Fibroblast of mammary gland (primary cell): ENCODE results near the gene ZNF25.
"Not testable (repeated sequence)": the region's sequence is repeated elsewhere in the genome, so short reads cannot be mapped to it uniquely, and the experiment has no call there.

ENCODE experiments used
- DNase-seq: peaks from one replicate; pipeline ENCODE4 v3.0.0-alpha.2; 2010; ENCODE audit warnings: low read depth
- H3K4me3 ChIP-seq: 2 replicates; pipeline ENCODE4 v1.5.1; 2011; ENCODE audit warnings: low read depth, mild to moderate bottlenecking, low read length, moderate library complexity; ENCODE audit not compliant: control insufficient read depth
- TF ChIP-seq, protein P1 (sequence below): conservative IDR thresholded peaks from 2 replicates; pipeline ENCODE4 v1.5.1; 2011; ENCODE audit warnings: low read depth, low read length, inconsistent platforms; ENCODE audit not compliant: control insufficient read depth, insufficient read depth

ZNF25 gene

DNA sequence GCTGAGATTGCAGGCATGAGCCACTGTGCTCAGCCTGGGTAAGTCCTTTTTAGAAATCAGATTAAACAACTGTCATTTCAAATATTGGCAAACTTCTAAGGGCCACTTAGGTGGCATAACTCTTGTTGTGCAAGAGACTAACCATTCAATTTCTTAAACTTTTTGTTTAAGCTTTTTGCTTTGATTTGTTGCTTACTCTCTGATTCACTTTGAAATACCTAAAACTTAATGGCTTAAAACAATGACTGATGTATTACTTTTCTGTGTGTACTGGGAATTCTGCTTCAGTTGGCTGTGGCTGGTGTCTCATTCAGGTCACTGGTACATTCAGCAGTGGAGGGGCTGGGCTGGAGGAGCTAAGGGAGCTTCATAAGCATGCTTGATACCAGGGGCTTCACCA is 28.9 kb downstream of the ZNF25 start:
- DNase-seq: no peak
- H3K4me3 ChIP-seq: no peak overlapping the region
- TF ChIP-seq, protein P1, sequence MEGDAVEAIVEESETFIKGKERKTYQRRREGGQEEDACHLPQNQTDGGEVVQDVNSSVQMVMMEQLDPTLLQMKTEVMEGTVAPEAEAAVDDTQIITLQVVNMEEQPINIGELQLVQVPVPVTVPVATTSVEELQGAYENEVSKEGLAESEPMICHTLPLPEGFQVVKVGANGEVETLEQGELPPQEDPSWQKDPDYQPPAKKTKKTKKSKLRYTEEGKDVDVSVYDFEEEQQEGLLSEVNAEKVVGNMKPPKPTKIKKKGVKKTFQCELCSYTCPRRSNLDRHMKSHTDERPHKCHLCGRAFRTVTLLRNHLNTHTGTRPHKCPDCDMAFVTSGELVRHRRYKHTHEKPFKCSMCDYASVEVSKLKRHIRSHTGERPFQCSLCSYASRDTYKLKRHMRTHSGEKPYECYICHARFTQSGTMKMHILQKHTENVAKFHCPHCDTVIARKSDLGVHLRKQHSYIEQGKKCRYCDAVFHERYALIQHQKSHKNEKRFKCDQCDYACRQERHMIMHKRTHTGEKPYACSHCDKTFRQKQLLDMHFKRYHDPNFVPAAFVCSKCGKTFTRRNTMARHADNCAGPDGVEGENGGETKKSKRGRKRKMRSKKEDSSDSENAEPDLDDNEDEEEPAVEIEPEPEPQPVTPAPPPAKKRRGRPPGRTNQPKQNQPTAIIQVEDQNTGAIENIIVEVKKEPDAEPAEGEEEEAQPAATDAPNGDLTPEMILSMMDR: no peak

DNA sequence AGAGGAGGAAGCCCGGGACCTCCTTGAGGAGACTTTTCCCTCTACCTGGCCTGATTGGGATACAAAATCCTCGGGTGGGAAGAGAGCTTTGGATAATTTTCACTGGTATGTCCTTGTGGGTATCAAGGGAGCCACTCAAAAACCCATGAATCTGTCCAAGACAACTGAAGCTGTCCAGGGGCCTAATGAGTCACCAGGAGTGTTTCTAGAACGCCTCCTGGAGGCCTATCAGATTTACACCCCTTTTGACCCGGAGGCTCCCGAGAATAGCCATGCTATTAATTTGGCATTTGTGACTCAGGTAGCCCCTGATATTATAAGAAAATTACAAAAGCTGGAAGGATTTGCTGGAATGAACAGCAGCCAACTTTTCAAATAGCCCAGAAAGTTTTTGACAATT is 38.6 kb downstream of the ZNF25 start:
- TF ChIP-seq, protein P1: no peak
- no peak overlapping the region for H3K4me3 ChIP-seq
- DNase-seq: no peak

DNA sequence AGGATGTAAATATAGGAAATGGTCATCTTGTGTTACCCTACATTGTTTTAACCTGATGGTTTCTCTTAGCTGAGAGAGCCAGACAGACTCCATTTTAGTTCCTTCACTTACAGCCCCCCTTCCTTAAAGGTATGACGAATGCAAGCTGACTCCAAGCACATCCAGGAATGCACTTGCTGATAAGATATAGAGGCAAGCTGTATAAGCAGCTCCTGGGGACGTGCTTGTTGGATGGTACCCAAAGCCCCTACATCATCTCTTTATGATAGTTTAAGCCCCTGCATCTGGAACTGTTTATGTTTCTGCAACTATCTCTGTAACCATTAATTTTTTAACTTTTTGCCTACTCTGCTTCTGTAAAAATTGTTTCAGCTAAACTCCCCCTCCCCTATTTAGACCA is 41.7 kb downstream of the ZNF25 start:
- H3K4me3 ChIP-seq: no peak overlapping the region
- DNase-seq: no peak
- TF ChIP-seq, protein P1: no peak

DNA sequence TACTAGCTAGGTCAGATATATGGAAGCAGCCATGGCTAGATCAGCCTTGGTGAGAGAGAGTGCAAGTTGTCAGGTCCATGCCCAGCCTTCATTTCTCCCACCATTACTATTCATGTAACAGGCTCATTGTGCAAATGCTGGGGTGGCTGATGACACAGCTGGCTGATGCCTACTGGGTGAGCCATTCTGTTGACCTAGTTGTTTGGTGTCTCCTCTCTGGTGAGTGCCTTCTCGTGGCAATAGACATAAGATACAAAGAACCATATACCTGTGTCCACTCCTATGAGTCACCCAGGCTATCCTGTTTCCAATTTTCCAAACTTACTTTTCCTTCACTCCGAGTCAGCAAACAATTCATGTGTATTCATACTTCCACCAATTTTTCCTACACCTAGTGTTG is 46.0 kb downstream of the ZNF25 start:
- DNase-seq: no peak
- TF ChIP-seq, protein P1: no peak
- no peak overlapping the region for H3K4me3 ChIP-seq

DNA sequence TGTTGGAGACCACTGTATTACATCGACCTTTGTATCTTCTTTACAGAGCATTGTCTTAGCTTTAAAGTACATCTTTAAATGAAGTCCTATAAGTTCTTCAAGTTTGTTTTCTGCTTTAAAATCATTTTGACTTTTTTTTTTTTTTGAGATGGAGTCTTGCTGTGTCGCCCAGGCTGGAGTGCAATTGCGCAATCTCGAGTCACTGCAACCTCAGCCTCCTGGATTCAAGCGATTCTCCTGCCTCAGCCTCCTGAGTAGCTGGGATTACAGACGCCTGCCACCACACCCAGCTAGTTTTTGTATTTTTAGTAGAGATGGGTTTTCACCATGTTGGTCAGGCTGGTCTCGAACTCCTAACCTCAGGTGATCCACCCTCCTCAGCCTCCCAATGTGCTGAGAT is 68.3 kb downstream of the ZNF25 start:
- H3K4me3 ChIP-seq, DNase-seq: not testable (repeated sequence)

DNA sequence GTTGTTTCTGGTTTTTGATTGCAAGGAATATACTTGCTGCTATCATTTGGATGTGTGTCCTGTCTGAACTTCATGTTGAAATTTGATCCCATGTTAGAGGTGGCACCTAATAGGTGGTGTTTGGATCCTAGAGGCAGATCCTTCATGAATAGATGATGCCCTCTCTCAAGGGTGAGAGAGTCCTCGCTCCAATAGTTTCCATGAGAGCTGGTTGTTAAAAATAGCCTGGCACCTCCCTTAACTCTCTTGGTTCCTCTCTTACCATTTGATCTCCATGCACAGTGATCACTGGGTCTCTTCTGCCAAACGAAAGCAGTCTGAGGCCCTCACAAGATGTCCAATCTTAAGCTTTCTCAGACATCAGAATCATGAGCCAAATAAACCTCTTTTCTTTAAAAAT is 70.1 kb downstream of the ZNF25 start:
- H3K4me3 ChIP-seq: no peak overlapping the region
- DNase-seq: no peak
- TF ChIP-seq, protein P1: no peak
